ENCODE results near the gene CMC2.

DNA sequence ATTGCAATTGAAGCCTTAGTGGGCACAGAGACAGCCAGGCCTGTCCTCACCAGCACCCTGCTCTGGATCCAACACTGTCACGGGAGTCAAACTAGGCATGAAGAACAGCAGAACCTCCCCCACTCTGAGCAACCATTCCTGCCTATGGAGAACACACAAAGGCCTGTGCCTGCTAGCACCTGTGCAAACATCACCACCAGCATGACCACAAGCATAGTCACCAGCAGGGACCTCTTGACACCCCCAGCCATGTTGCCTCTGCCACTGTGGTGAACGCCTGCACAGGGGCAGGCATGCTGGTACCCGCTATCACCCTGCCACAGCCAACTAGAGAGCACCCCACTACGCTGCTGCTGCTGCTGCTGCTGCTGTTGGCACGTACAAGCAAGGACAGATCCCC lies 51.7 kb downstream of the CMC2 start:
- TF ChIP-seq ELF4 (IDR thresholded peaks at IDR 0.05) (no peak), FOXM1 (IDR thresholded peaks at IDR 0.05; ENCODE audit: borderline replicate concordance) (no peak), HDGF (IDR thresholded peaks at IDR 0.05; ENCODE audit: borderline replicate concordance) (no peak), FOXK2 (IDR thresholded peaks at IDR 0.05) (no peak), SP1 (IDR thresholded peaks at IDR 0.05) (no peak), NFRKB (IDR thresholded peaks at IDR 0.05) (no peak), TARDBP (IDR thresholded peaks at IDR 0.05) (no peak), L3MBTL2 (conservative IDR thresholded peaks at IDR 0.05) (no peak)
- TF ChIP-seq, protein P1, sequence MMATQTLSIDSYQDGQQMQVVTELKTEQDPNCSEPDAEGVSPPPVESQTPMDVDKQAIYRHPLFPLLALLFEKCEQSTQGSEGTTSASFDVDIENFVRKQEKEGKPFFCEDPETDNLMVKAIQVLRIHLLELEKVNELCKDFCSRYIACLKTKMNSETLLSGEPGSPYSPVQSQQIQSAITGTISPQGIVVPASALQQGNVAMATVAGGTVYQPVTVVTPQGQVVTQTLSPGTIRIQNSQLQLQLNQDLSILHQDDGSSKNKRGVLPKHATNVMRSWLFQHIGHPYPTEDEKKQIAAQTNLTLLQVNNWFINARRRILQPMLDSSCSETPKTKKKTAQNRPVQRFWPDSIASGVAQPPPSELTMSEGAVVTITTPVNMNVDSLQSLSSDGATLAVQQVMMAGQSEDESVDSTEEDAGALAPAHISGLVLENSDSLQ (IDR thresholded peaks at IDR 0.05): no peak
